Measurements from ENCODE around the gene TBC1D16. TPM values are rescaled to one million over a fixed set of nuclear protein-coding genes. Genes with fewer than 3 reads are reported as not detected.
"Not testable (repeated sequence)": the region's sequence is repeated elsewhere in the genome, so short reads cannot be mapped to it uniquely, and the experiment has no call there.

TBC1D16 gene
- total RNA-seq, 1 experiment from 2014 or later: 21.7 TPM

GRCh38 chr17:80055597-80055996 is 19.9 kb upstream of the TBC1D16 start:
- no peak for DNase-seq (ENCODE audit: low spot score)
- in situ Hi-C loops (cut with HindIII; ENCODE audit: low sequenced_read_pairs): no loop called here

GRCh38 chr17:80053102-80053501 is 17.4 kb upstream of the TBC1D16 start:
- DNase-seq (ENCODE audit: low spot score): no peak
- in situ Hi-C loops (cut with HindIII; ENCODE audit: low sequenced_read_pairs): no loop called here

DNA sequence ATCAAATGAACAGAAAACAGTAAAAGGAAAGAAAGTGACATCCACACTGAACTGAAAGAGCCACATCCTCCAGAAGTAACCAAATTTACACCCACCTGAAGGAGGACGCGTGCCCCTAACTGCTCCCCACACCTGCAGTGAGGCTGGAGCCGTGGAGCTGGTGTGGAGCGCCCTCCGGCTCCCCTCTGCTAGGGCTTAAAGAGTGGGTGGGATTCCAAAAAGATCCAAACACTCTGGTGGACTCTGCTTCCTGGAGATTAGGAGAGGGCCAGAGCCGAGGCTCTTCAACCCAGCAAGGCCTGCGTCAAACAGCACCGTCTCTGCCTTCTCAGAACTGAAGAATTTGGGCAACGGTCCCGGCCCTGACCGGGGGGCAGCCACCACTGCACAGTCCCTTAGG is 16.0 kb upstream of the TBC1D16 start:
- in situ Hi-C loops (cut with HindIII; ENCODE audit: low sequenced_read_pairs): no loop called here
- DNase-seq (ENCODE audit: low spot score): no peak

DNA sequence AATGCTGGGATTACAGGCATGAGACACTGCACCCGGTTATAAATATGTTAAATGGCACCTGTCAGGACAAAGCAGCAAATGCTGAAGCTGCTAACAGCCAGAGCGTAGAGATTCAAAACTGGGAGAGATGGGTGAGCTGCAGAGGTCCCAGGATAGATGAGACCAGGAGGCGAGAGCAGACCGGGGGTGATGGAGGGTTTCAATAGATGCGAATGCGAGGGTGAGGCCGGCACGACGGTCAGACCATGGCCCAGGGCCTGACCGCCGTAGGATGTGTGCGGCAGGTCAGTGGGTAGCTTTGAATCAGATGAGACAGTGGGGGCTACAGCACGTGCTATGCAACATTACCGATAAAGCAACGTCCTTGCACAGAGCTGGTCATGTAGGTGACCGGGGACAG is 15.0 kb upstream of the TBC1D16 start:
- in situ Hi-C loops (cut with HindIII; ENCODE audit: low sequenced_read_pairs): no loop called here

DNA sequence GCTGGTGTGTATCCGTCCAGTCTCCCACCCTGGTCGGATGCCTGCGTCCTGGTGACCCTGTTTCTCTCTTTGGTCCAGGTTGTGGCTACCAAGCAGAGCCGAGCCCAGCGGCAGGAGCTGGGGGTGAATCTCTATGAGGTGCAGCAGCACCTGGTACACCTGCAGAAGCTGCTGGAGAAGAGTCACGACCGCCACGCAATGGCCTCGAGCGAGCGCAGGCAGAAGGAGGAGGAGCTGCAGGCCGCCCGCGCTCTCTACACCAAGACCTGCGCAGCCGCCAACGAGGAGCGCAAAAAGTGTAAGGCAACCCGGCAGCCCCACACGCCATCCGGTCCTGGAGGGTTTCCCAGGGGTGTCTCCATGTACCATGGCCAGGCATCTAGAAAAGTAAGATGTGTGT is 14.3 kb upstream of the TBC1D16 start:
- DNase-seq (ENCODE audit: low spot score): no peak
- in situ Hi-C loops (cut with HindIII; ENCODE audit: low sequenced_read_pairs): no loop called here

More for the DNA sequence above, 15.0 kb upstream of the TBC1D16 start:
- no peak for DNase-seq (ENCODE audit: low spot score)

- in situ Hi-C loops (cut with HindIII; ENCODE audit: low sequenced_read_pairs): no loop called here
- DNase-seq (ENCODE audit: low spot score): no peak
Measured at GRCh38 chr17:80047176-80047575, 11.5 kb upstream of the TBC1D16 start.

DNA sequence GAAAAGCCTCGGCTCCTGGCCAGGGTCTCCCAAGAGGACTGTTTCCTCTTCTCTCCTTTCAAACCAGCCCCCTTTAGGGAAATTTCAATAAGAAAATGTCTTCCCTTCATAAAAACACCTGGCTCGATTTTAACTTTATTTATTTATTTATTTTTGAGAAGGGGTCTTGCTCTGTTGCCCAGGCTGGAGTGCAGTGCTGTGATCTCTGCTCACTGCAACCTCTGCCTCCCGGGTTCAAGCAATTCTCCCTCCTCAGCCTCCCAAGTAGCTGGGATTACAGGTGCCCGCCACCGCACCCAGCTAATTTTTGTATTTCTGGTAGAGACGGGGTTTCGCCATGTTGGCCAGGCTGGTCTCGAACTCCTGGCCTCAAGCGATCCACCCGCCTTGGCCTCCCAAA is 11.0 kb upstream of the TBC1D16 start:
- in situ Hi-C loops (cut with HindIII; ENCODE audit: low sequenced_read_pairs); DNase-seq (ENCODE audit: low spot score): not testable (repeated sequence)

DNA sequence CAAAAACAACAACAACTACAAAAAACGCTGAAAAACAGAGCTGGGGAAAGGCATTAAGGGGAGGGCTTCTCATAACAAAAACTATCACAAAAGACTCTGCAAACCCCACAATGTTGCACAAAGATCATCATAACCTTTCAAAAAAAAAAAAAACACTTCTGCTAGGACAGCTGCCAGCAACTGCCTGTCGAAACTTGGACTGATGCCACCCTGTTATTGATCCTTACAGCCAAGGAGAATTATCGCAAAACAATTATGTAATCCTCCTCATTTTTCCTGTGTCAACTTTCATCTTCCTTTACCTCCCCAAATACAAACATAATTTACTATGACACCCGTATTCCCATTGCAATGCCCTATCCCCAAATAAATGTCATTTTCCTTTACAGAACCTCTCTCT is 10.0 kb upstream of the TBC1D16 start:
- no peak for DNase-seq (ENCODE audit: low spot score)
- in situ Hi-C loops (cut with HindIII; ENCODE audit: low sequenced_read_pairs): no loop called here

DNA sequence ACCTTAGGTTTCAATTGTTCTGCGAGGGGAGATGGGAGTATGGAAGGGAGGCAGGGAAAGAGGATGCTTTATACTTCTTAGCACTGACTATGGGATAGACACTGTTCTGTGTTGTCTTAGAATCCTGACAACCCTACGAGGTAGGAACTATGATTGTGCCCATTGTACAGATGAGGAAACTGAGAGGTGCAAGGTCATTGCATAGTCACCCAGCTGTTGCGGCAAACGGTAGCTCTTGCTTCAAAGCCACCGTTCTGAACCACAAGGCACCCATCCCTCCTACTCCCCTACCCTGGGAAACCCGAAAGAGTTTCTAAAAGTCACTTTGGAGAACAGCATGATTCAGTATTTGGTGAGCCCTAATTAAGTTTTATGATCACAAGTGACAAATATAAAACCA is 8.3 kb upstream of the TBC1D16 start:
- in situ Hi-C loops (cut with HindIII; ENCODE audit: low sequenced_read_pairs): no loop called here
- no peak for DNase-seq (ENCODE audit: low spot score)

DNA sequence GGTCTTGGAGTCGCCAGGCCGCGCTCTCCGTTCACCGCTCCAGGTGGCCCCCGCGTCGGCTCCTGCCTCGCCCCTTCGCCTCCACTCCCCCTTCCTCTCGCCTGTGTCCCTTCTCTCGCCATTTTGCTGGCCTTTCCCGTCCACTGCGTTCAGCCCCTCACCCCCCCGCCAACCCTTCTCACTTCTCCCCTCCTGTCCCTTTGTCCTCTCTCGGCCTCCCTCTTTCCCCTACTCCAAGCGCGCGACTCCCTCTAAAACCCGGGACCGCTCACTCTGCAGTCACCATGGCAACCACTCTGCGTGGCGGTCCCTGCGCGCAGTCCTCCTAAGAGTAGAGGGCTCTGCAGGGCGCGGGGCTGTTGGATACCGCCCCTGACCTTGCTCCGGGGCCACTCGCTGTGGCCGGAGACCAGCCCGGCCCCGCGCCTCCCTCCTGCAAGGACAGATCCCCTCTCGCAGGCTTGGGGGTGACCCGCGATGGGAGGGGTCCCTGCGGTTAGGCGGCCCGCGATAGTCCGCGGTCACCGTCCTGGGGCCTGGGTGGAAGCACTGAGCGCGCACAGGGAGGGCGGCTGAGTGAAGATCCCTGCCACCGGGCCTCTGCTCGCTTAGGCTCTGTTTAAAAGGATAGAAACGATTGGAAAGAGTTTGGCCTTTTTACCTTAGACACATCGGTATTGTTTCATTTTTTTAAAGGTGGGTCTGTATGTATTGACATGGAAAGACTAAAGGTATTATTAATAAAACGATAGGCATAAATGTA is 1.2 kb upstream of the TBC1D16 start:
- in situ Hi-C loops (cut with HindIII; ENCODE audit: low sequenced_read_pairs): no loop called here
- DNase-seq (ENCODE audit: low spot score): peak; percentile 62

- peak; percentile 74 for DNase-seq (ENCODE audit: low spot score)
Measured at GRCh38 chr17:80035937-80036714, 454 bp upstream of the TBC1D16 start, which contains the start of gene CCDC40. TSS of gene CCDC40 (plus strand) at chr17:80036642. CDS start at chr17:80036663, 21 bp downstream.

GRCh38 chr17:80034791-80035686 is 633 bp downstream of the TBC1D16 start:
- DNase-seq (ENCODE audit: low spot score): peak; percentile 49

More at GRCh38 chr17:80035937-80036714, 454 bp upstream of the TBC1D16 start, which contains the start of gene CCDC40:
- in situ Hi-C loops (cut with HindIII; ENCODE audit: low sequenced_read_pairs): no loop called here

GRCh38 chr17:80033840-80034239 is 1.8 kb downstream of the TBC1D16 start:
- in situ Hi-C loops (cut with HindIII; ENCODE audit: low sequenced_read_pairs): no loop called here
- no peak for DNase-seq (ENCODE audit: low spot score)

More at GRCh38 chr17:80034791-80035686, 633 bp downstream of the TBC1D16 start:
- in situ Hi-C loops (cut with HindIII; ENCODE audit: low sequenced_read_pairs): no loop called here

- no peak for DNase-seq (ENCODE audit: low spot score)
- in situ Hi-C loops (cut with HindIII; ENCODE audit: low sequenced_read_pairs): no loop called here
Measured at GRCh38 chr17:80032614-80033171, 3.0 kb downstream of the TBC1D16 start.

GRCh38 chr17:80031691-80032430 is 3.8 kb downstream of the TBC1D16 start:
- peak; percentile 57 for DNase-seq (ENCODE audit: low spot score)
- in situ Hi-C loops (cut with HindIII; ENCODE audit: low sequenced_read_pairs): no loop called here

DNA sequence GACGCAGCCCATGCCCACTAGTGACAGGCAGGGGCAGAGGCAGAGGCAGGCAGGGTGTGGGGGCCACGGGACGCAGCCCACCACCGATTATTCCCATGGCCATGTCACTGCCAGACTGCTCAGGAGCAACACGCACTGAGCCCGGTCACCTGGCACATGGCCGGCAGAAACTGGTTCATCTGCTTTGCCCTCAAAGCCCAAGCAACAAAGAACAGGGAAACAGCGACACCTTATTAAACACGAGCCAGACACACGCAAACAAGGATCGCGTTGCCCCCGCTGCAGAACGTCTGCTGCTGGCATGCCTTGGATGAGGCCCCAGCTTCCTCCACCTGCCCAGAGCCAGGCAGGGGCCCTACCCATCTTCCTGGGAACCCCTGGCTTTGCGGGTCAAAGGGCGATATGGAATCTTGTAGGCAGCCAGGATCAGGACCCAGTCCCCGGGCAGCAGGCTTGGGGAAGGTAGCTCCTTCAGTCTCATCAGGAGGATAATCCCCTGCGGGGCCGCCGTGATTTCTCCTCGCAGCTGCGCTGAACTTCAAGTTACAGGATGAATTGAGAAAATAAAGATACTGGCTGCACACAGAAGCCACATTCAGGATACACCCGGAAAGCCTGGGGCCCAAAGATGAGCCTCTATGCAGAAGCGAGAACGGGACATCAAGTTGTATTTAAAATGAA is 4.8 kb downstream of the TBC1D16 start:
- in situ Hi-C loops (cut with HindIII; ENCODE audit: low sequenced_read_pairs): no loop called here
- peak; percentile 95 for DNase-seq (ENCODE audit: low spot score)

- in situ Hi-C loops (cut with HindIII; ENCODE audit: low sequenced_read_pairs): no loop called here
- DNase-seq (ENCODE audit: low spot score): no peak
Measured at GRCh38 chr17:80029258-80029974, 6.3 kb downstream of the TBC1D16 start.
